ENCODE data around the gene LY9.

LY9 gene

DNA sequence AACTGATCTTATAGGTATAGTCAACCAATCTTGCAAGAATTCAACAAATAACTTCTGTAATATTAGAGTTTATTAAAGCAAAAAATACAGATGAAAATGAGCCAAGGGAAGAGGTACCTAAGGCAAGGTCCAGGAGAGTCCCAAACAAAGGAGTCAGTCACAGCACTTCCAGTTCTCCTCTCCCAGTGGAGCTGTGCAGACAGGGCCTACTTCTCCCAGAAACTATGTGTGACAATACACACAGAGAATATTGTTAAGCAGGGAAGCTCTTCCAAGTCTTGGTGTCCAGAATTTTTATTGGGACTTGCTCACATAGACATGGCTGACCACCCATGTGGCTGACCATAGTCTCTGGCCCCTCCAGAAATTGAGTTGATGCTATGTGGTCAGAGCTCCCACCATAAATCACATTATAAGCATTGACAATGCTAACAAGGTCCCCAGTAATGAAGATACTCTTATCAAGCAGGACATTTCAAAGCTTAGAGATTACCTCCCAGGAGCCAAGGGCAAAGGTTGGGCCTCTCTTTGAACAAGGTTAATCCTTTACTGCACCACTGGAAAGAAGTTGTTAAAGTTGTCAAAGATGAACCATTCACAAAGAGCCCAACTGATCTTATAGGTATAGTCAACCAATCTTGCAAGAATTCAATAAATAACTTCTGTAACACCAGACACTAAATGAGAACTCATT lies 70.2 kb downstream of the LY9 start:
- DNase-seq, result no peak

DNA sequence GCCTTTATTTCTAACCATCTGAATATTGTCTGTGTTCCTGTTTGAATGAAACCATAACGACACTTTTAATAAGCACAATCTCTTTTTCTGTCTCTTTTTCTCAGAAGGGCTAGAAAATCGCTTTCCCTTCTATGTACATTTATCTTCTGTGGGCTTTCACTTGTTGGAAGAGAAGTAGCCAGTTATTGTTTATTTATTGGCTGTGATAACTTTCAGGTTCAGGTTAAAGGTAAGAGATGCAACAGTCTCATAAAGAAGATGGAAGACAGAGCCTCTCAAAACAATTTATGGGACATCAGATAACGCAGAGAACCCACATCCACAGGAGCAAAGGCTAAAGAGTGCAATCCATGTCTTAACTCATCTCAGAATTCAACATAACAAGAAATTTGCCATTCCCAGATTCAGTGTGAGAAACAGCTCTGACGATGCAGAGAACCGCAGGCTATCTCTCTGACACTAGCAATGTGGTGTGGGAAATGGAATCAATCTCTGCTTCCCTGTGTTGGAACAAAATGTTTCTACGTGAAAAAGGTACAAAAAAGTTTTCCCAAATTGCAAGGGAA lies 70.8 kb downstream of the LY9 start:
- DNase-seq, result no peak

DNA sequence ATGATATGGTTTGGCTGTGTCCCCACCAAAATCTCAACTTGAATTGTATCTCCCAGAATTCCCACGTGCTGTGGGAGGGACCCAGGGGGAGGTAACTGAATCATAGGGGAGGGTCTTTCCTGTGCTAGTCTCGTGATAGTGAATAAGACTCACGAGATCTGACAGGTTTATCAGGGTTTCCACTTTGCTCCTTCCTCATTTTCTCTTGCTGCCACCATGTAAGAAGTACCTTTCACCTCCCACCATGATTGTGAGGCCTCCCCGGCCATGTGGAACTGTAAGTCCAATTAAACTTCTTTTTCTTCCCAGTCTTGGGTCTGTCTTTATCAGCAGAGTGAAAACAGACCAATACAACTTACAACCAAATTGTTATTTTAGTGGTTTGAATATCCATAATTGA lies 71.7 kb downstream of the LY9 start:
- DNase-seq, result peak in 1 of 2 donors; percentile 43

DNA sequence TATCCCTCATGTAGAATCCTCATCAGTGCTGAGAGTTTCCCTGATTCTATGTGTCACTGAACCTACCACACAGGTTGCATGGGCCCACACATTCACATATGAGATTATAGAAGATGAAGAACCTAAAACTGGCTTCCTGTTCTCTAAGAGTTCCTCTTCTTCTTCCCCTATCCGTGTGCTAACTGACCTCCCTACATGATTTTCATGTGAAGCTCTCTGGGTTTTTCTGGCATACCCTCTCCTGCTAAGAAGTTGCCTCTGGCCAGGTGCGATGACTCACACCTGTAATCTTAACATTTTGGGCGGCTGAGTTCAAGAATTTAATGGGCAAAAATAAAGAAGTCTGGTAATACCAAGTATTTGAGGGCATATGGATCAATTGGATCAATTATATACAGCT lies 72.2 kb downstream of the LY9 start:
- peak; percentile 37 to 53 for DNase-seq

DNA sequence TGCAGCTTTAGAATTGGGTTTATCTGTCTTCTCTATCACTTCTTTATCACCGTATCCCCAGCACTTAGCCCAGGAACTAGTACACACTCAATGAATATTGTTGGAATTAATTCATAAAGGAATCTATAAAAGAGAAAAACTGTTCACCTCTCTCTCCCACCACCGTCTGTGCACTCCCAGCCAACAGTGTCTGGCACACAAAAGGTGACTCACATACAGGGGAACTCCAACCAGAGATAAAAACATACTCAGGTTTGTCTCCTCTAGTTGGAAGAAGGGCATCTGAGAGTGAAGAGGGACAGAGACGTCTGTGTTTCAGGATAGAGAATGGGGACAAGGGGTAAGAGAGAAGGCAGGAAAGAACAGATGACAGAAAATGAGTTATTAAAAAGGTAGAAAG lies 79.0 kb downstream of the LY9 start:
- no peak for DNase-seq

DNA sequence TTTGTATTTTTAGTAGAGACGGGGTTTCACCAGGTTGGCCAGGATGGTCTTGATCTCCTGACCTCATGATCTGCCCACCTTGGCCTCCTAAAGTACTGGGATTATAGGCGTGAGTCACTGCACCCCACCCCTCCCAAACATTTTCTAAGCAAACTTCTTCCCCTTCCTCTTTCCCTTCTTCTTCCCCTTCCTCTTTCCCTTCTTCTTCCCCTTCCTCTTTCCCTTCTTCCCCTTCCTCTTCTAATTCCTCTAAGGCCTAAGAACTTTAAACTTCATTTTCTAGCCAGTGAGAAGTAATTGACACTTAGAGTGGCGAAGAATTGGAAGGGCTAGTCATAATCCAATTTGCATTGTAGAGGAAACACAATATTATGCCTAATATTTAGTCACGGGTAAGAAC lies 79.6 kb downstream of the LY9 start:
- DNase-seq, result peak in 1 of 2 donors; percentile 55

DNA sequence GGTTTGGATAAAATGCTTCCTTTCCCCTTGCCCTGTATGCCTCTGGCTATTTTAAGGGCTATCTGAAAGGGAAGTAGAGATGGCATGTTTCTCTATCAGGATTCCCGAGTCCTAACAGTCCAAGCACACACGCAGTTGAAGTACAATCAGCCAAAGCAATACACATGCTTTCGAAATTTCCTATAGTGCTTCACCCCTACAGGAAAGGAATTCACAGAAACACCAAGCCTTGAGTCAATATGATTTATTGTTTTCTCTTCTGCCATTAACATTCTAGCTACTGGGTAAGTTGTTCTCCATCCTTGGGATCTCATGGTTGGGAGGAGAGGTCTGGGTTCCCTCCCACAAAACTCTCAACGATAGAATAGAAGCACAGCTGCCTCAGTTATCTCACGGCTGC lies 80.3 kb downstream of the LY9 start:
- DNase-seq, result peak in 1 of 2 donors; percentile 28

DNA sequence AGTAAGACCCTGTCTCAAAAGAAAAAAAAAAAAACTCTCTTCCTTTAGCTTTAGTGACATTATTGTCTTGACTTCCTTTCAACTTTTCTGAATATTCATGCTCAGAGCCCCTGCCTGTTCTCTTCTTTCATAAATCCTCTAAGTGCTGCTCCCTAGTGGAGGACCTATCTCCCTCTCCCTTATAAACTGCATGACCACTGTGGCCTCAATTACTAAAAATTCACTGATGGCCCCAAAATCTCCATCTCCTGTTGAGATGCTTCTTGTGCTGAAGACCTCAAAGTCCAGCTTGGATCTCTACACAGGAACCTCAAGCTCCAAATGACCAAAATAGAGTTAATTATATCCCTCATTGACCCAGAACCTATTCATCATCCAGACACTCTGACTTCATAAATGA lies 81.2 kb downstream of the LY9 start:
- no peak for DNase-seq
